Measurements from ENCODE around the gene PELO.
A peak's percentile ranks its signal among the peaks of the same experiment; 100 is the strongest.

The PELO gene

GRCh38 chr5:52801329-52801728 is 13.6 kb downstream of the PELO start:
- TF ChIP-seq CTCF (IDR thresholded peaks at IDR 0.05; ENCODE audit: borderline replicate concordance, extremely low read depth, low read length, poor library complexity, severe bottlenecking) (no peak), EZH2 (IDR thresholded peaks at IDR 0.05; ENCODE audit: borderline replicate concordance, low read depth, low read length, severe bottlenecking) (no peak)
- ATAC-seq (ENCODE audit: insufficient read depth, low read depth) (peak; percentile 20; the same call in 2 of the 3 replicates), DNase-seq (peak; percentile 37)
- Histone ChIP-seq H3K4me1 (ENCODE audit: insufficient read depth, low read length) (peaks cover 87% of the 10 kb centered on the region), H3K9ac (ENCODE audit: low read depth, low read length) (peak overlapping the region; percentile 73), H4K20me1 (ENCODE audit: insufficient read depth, low read length) (peaks cover 32% of the 10 kb centered on the region), H3K36me3 (ENCODE audit: insufficient read depth, low read length) (peaks cover 62% of the 10 kb centered on the region), H3K9me3 (ENCODE audit: insufficient read depth, low read length, severe bottlenecking) (no peaks in the 10 kb centered on the region), H3K27me3 (ENCODE audit: insufficient read depth, low read length, poor library complexity) (no peaks in the 10 kb centered on the region), H2AFZ (ENCODE audit: low read depth, low read length) (no peak overlapping the region), H3K4me3 (ENCODE audit: low read depth in 1 of 2, low read length in 2 of 2) (peak overlapping the region; percentile 63 to 90), H3K4me2 (ENCODE audit: insufficient read depth, low read length) (peak overlapping the region; percentile 86), H3K79me2 (ENCODE audit: insufficient read depth, low read length) (peaks cover 97% of the 10 kb centered on the region), H3K27ac (ENCODE audit: low read length) (peak overlapping the region; percentile 90)

GRCh38 chr5:52802272-52802973 is 14.7 kb downstream of the PELO start:
- H3K4me1 ChIP-seq (ENCODE audit: insufficient read depth, low read length): peaks cover 76% of the 10 kb centered on the region
- H3K27me3 ChIP-seq (ENCODE audit: insufficient read depth, low read length, poor library complexity): no peaks in the 10 kb centered on the region
- peak overlapping the region; percentile 63 to 90; a peak in 2 of 4 replicates for H3K4me3 ChIP-seq (ENCODE audit: low read depth in 1 of 2, low read length in 2 of 2)
- DNase-seq: no peak
- H4K20me1 ChIP-seq (ENCODE audit: insufficient read depth, low read length): peaks cover 32% of the 10 kb centered on the region
- peaks cover 62% of the 10 kb centered on the region for H3K36me3 ChIP-seq (ENCODE audit: insufficient read depth, low read length)
- H3K79me2 ChIP-seq (ENCODE audit: insufficient read depth, low read length): peaks cover 90% of the 10 kb centered on the region
- H3K9ac ChIP-seq (ENCODE audit: low read depth, low read length): peak overlapping the region; percentile 73
- peak overlapping the region; percentile 90; the same call in 1 of the 2 replicates for H3K27ac ChIP-seq (ENCODE audit: low read length)
- no peaks in the 10 kb centered on the region for H3K9me3 ChIP-seq (ENCODE audit: insufficient read depth, low read length, severe bottlenecking)
- no peak overlapping the region for H2AFZ ChIP-seq (ENCODE audit: low read depth, low read length)
- ATAC-seq (ENCODE audit: insufficient read depth, low read depth): no peak
- peak overlapping the region; percentile 86 for H3K4me2 ChIP-seq (ENCODE audit: insufficient read depth, low read length)
- no peak for TF ChIP-seq EZH2 (IDR thresholded peaks at IDR 0.05; ENCODE audit: borderline replicate concordance, low read depth, low read length, severe bottlenecking)
- no peak for TF ChIP-seq CTCF (IDR thresholded peaks at IDR 0.05; ENCODE audit: borderline replicate concordance, extremely low read depth, low read length, poor library complexity, severe bottlenecking)

- ATAC-seq (ENCODE audit: insufficient read depth, low read depth) (no peak), DNase-seq (no peak)
- H3K79me2 ChIP-seq (ENCODE audit: insufficient read depth, low read length): peaks cover 87% of the 10 kb centered on the region
- peak overlapping the region; percentile 73 for H3K9ac ChIP-seq (ENCODE audit: low read depth, low read length)
- no peaks in the 10 kb centered on the region for H3K27me3 ChIP-seq (ENCODE audit: insufficient read depth, low read length, poor library complexity)
- H4K20me1 ChIP-seq (ENCODE audit: insufficient read depth, low read length): peaks cover 32% of the 10 kb centered on the region
- H3K27ac ChIP-seq (ENCODE audit: low read length): no peak overlapping the region
- H3K9me3 ChIP-seq (ENCODE audit: insufficient read depth, low read length, severe bottlenecking): no peaks in the 10 kb centered on the region
- peak overlapping the region; percentile 63 to 90; a peak in 2 of 4 replicates for H3K4me3 ChIP-seq (ENCODE audit: low read depth in 1 of 2, low read length in 2 of 2)
- H2AFZ ChIP-seq (ENCODE audit: low read depth, low read length): no peak overlapping the region
- peak overlapping the region; percentile 86 for H3K4me2 ChIP-seq (ENCODE audit: insufficient read depth, low read length)
- peaks cover 70% of the 10 kb centered on the region for H3K4me1 ChIP-seq (ENCODE audit: insufficient read depth, low read length)
- no peak for TF ChIP-seq CTCF (IDR thresholded peaks at IDR 0.05; ENCODE audit: borderline replicate concordance, extremely low read depth, low read length, poor library complexity, severe bottlenecking)
- no peak for TF ChIP-seq EZH2 (IDR thresholded peaks at IDR 0.05; ENCODE audit: borderline replicate concordance, low read depth, low read length, severe bottlenecking)
- peaks cover 62% of the 10 kb centered on the region for H3K36me3 ChIP-seq (ENCODE audit: insufficient read depth, low read length)
Measured at GRCh38 chr5:52802974-52803336, 15.2 kb downstream of the PELO start.
